ENCODE measurements around the gene GSX2. TPM values are rescaled to one million over a fixed set of nuclear protein-coding genes. Genes with fewer than 3 reads are reported as not detected.

Gene GSX2
- not detected in 2 replicates for polyA plus RNA-seq

DNA sequence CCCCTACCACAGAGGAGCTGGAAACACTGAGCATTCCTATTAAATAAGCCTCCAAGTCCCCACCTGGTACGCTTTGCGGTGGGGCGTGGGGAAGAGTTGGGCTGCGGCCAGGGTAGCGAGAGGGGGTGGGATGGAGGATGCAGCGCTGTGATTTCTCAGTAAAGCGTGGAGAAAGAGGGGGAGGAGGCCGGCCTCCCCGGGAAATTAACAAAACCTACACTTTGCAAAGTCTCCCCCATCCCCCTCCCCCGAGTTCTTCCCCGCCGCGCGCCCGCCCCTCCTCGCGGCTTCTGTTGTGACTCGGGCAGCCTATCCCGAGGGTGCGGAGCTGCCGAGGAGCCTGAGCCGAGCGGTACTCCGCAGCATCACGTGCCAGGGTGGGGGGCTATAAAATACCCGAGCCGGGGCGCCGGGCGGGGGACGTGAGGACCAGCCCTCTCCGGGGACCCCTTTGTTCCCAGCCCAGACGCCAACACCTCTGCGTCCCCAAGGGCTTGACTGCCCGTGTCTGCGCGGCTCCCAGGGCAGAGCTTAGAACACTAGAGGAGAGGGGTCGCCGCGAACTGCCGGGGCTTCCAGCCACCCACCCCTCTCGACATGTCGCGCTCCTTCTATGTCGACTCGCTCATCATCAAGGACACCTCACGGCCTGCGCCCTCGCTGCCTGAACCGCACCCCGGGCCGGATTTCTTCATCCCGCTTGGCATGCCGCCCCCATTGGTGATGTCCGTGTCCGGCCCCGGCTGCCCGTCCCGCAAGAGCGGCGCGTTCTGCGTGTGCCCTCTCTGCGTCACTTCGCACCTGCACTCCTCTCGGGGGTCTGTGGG, at the start of gene GSX2:
Gene GSX2, plus strand, starts transcription at position 416 of the 827 bp plus-strand sequence. Its CDS starts 182 bp downstream, at position 598.

DNA sequence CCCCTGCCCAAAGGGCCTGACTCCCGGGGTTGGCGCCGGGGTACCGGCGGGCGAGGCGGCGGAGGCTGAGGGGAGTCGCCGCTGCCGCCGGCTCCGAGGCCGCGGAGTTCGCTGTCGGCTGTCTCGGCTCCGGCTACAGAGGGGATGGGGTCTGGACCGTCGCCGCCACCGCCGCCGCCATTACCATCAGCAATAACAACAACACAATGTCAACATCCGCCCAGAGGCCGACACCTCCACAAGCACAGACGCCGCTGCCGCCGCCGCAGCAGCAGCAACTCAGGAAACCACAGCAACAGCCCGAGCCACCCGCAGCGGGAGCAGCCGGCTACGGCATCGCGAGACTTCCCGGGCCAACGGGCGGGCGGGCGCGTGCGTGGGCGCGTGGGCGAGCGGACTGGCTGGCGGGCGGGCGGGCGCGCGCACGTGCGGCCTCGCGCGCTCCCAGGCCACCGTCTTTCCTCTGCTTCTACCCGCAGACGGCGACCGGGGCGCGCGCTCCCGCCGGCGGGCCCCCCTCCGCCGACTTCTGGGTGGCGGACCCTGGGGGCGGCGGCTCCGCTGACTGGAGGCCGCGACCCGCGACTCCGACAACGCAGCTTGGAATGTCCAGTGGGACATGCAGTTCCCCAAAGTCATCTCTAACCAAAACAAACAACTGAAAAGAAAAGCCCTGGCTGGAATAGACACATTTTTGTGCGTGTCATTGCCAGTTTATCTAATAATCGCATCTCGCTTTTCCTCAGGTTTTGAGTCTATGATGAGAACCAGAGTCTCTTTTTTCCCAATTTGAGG, 35.4 kb upstream of the GSX2 start, which contains the start of gene CHIC2:
Gene CHIC2, minus strand, starts transcription at position 289 of the 795 bp plus-strand sequence. CDS start 305 bp downstream, outside the sequence.

Other genes starting within 250 kb of the GSX2 start
- 6.9 and 10.3 TPM in 2 replicates for gene CHIC2, start 35.6 kb upstream of the GSX2 start, polyA plus RNA-seq
- 0.94 and 1.2 TPM in 2 replicates for gene PDGFRA, start 129.1 kb downstream of the GSX2 start, polyA plus RNA-seq